ENCODE measurements around the gene RNF214.

The RNF214 gene

GRCh38 chr11:117289795-117290194 is 57.3 kb downstream of the RNF214 start:
- FAIRE-seq = no peak

GRCh38 chr11:117290809-117291396 is 58.4 kb downstream of the RNF214 start, which contains the start of gene BACE1-AS:
TSS of gene BACE1-AS (plus strand) at chr11:117291346.
- no peak for FAIRE-seq

GRCh38 chr11:117292616-117293015 is 60.1 kb downstream of the RNF214 start:
- no peak for FAIRE-seq

- FAIRE-seq = no peak
These were observed 63.1 kb downstream of the RNF214 start for GRCh38 chr11:117295438-117296137.

- FAIRE-seq = no peak
These were observed 64.4 kb downstream of the RNF214 start for GRCh38 chr11:117296881-117297280.

GRCh38 chr11:117298195-117298594 is 65.7 kb downstream of the RNF214 start:
- no peak for FAIRE-seq

GRCh38 chr11:117299351-117300282 is 67.1 kb downstream of the RNF214 start:
- no peak for FAIRE-seq

- FAIRE-seq = no peak
These were observed 67.8 kb downstream of the RNF214 start for GRCh38 chr11:117300283-117300663.

- FAIRE-seq = no peak
These were observed 68.3 kb downstream of the RNF214 start for GRCh38 chr11:117300773-117301172.

- FAIRE-seq = no peak
These were observed 69.8 kb downstream of the RNF214 start for GRCh38 chr11:117302228-117302627.

- no peak for FAIRE-seq
These were observed 70.6 kb downstream of the RNF214 start for GRCh38 chr11:117303101-117303500.

- no peak for FAIRE-seq
These were observed 71.3 kb downstream of the RNF214 start for GRCh38 chr11:117303646-117304315.

GRCh38 chr11:117305145-117305544 is 72.7 kb downstream of the RNF214 start:
- FAIRE-seq = no peak

GRCh38 chr11:117309310-117309709 is 76.8 kb downstream of the RNF214 start:
- no peak for FAIRE-seq

GRCh38 chr11:117313091-117313490 is 80.6 kb downstream of the RNF214 start:
- FAIRE-seq = no peak

GRCh38 chr11:117313828-117314768 is 81.6 kb downstream of the RNF214 start:
- no peak for FAIRE-seq

GRCh38 chr11:117314840-117315239 is 82.4 kb downstream of the RNF214 start:
- no peak for FAIRE-seq

- FAIRE-seq = no peak
These were observed 83.1 kb downstream of the RNF214 start for GRCh38 chr11:117315285-117316196.

- FAIRE-seq = peak; percentile 73
These were observed 83.9 kb downstream of the RNF214 start, which contains the start of gene BACE1 for GRCh38 chr11:117316197-117316961. TSS of gene BACE1 (minus strand) at chr11:117316256. CDS start at chr11:117315795, 461 bp downstream.

GRCh38 chr11:117318738-117319137 is 86.3 kb downstream of the RNF214 start:
- no peak for FAIRE-seq
